IPS-18a (cell line): ENCODE results near the gene CORO2B.

Source experiments
- H3K27ac ChIP-seq: one replicate; pipeline ENCODE4 v1.5.1; 2013; ENCODE audit warnings: low read length
- H3K27me3 ChIP-seq: one replicate; pipeline ENCODE4 v1.6.1; 2013; ENCODE audit warnings: mild to moderate bottlenecking, low read length; ENCODE audit not compliant: control insufficient read depth, insufficient read depth
- H3K36me3 ChIP-seq: one replicate; pipeline ENCODE4 v1.6.1; 2013; ENCODE audit warnings: low read depth, low read length; ENCODE audit not compliant: control insufficient read depth
- H3K4me1 ChIP-seq: one replicate; pipeline ENCODE4 v1.6.1; 2013; ENCODE audit warnings: low read depth, low read length; ENCODE audit not compliant: control insufficient read depth
- H3K4me3 ChIP-seq: one replicate; pipeline ENCODE4 v1.5.1; 2013; ENCODE audit warnings: low read length
- H3K9ac ChIP-seq: one replicate; pipeline ENCODE4 v1.6.1; 2013; ENCODE audit warnings: mild to moderate bottlenecking, low read length, moderate library complexity
- H3K9me3 ChIP-seq: one replicate; pipeline ENCODE4 v1.6.1; 2013; ENCODE audit warnings: low read depth, low read length; ENCODE audit not compliant: control insufficient read depth

CORO2B gene

GRCh38 chr15:68627995-68628394, 49.2 kb downstream of the CORO2B start:
- H3K9me3 ChIP-seq, result no peaks in the 10 kb centered on the region
- H3K4me1 ChIP-seq, result peaks cover 16% of the 10 kb centered on the region
- no peaks in the 10 kb centered on the region for H3K36me3 ChIP-seq
- H3K4me3 ChIP-seq, result no peak overlapping the region
- no peaks in the 10 kb centered on the region for H3K27me3 ChIP-seq
- H3K9ac ChIP-seq, result no peak overlapping the region
- H3K27ac ChIP-seq, result no peak overlapping the region

DNA sequence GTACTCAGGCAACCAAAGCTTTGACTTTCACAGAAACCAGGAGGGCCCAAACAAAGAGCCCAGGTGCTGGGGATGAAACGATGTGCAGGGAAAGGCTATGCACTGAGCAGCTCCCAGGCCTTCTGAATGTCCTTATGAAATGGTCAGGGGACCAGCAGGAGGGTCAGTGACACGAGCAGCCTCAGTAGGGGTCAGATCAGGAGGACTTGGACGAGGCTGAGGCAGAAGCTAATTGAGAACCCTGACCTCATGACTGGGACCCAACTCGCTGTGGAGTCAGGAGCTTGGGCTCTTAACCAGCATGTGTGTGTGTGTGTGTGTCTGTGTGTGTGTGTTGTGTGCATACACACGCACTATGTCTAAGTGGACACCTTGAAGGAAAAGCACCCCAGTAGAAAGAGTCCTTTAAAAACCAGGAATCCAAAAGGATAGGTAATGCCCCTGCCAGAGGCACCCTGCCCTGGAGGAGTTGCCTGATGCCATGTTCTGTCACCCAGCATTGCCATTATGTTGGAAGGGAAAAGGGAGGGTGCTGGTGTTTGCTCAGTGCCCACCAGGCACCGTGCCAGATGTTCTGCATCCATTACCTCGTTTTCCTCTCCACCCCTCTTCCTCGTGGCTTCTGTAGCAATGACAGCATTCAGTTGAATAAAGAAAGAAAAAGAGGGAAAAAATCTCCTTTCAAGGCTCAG, 50.9 kb downstream of the CORO2B start:
- no peaks in the 10 kb centered on the region for H3K36me3 ChIP-seq
- H3K4me1 ChIP-seq, result peaks cover 16% of the 10 kb centered on the region
- no peaks in the 10 kb centered on the region for H3K27me3 ChIP-seq

GRCh38 chr15:68630211-68630555, 51.4 kb downstream of the CORO2B start:
- H3K36me3 ChIP-seq, result no peaks in the 10 kb centered on the region
- H3K4me3 ChIP-seq, result no peak overlapping the region
- peaks cover 16% of the 10 kb centered on the region for H3K4me1 ChIP-seq
- no peak overlapping the region for H3K27ac ChIP-seq
- no peaks in the 10 kb centered on the region for H3K9me3 ChIP-seq
- H3K27me3 ChIP-seq, result no peaks in the 10 kb centered on the region
- no peak overlapping the region for H3K9ac ChIP-seq

More for the DNA sequence above, 50.9 kb downstream of the CORO2B start:
- no peaks in the 10 kb centered on the region for H3K9me3 ChIP-seq
- no peak overlapping the region for H3K9ac ChIP-seq
- no peak overlapping the region for H3K27ac ChIP-seq
- H3K4me3 ChIP-seq, result no peak overlapping the region

DNA sequence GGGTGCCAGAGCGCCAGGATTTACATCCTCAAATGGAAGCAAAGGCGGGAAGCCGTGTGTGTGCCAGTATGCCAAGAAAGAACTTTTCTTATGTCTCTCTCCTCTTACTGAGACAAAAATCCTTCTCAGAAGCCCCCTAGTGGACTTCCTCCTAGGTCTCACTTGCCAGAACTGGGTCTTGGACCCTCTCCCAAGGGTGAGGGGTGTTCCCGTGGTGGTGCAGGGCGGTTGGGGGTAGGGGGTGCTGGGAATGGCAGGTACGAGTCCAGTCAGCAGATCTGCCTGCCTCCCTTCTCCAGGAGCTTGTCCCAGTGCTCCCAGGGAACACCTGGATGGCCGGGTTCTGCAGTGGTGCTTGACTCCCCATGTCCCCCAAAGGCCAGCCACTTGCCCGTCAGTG, 52.0 kb downstream of the CORO2B start:
- no peak overlapping the region for H3K27ac ChIP-seq
- H3K4me3 ChIP-seq, result no peak overlapping the region
- H3K27me3 ChIP-seq, result no peaks in the 10 kb centered on the region
- no peak overlapping the region for H3K9ac ChIP-seq
- no peaks in the 10 kb centered on the region for H3K36me3 ChIP-seq
- no peaks in the 10 kb centered on the region for H3K9me3 ChIP-seq
- H3K4me1 ChIP-seq, result peaks cover 10% of the 10 kb centered on the region

DNA sequence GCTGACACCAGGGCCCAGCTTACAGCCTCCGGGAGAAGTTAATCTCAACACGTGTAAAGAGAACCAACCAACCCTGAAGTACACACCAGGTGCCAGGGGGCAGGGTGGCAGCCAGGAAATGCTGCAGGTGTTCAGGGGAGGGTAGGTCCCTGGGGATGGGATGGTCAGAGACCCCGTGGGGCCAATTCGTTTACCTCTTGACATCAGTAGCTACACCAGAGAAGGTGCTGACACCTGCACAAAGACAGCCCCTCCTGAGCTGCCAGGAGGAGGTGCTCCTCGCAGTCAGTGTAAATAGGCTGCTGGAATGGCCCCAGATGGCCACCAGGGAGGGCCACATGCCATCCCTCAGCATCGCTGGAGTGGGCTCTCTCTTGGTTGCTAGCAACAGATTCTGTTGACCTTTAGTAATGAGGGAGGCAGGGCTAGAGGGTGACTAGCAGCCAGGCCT, 52.8 kb downstream of the CORO2B start:
- H3K4me3 ChIP-seq, result no peak overlapping the region
- H3K4me1 ChIP-seq, result peaks cover 4% of the 10 kb centered on the region
- no peaks in the 10 kb centered on the region for H3K36me3 ChIP-seq
- no peak overlapping the region for H3K27ac ChIP-seq
- no peaks in the 10 kb centered on the region for H3K27me3 ChIP-seq
- H3K9me3 ChIP-seq, result no peaks in the 10 kb centered on the region
- H3K9ac ChIP-seq, result no peak overlapping the region

DNA sequence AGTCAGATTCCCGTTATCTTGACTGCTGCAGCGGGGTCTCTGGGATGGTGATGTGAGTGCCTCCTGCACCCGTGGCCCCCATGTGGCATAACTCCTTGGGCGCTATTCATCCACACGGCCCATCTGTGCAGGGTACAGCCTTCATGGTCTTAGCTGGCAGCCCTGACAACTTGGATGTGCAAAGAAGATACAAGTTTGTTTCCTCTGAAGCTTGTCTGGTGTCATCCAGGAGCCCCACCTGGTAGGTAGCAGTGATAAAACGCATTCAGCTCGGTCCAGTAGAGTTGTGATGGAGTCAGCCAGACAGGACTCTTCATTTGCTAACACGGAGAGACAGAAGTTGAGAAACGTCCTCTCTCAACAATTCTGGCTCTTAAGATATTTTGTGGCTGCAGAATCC, 53.3 kb downstream of the CORO2B start:
- H3K9me3 ChIP-seq, result no peaks in the 10 kb centered on the region
- H3K9ac ChIP-seq, result no peak overlapping the region
- no peaks in the 10 kb centered on the region for H3K36me3 ChIP-seq
- H3K4me1 ChIP-seq, result peaks cover 4% of the 10 kb centered on the region
- H3K4me3 ChIP-seq, result no peak overlapping the region
- H3K27me3 ChIP-seq, result no peaks in the 10 kb centered on the region
- no peak overlapping the region for H3K27ac ChIP-seq

DNA sequence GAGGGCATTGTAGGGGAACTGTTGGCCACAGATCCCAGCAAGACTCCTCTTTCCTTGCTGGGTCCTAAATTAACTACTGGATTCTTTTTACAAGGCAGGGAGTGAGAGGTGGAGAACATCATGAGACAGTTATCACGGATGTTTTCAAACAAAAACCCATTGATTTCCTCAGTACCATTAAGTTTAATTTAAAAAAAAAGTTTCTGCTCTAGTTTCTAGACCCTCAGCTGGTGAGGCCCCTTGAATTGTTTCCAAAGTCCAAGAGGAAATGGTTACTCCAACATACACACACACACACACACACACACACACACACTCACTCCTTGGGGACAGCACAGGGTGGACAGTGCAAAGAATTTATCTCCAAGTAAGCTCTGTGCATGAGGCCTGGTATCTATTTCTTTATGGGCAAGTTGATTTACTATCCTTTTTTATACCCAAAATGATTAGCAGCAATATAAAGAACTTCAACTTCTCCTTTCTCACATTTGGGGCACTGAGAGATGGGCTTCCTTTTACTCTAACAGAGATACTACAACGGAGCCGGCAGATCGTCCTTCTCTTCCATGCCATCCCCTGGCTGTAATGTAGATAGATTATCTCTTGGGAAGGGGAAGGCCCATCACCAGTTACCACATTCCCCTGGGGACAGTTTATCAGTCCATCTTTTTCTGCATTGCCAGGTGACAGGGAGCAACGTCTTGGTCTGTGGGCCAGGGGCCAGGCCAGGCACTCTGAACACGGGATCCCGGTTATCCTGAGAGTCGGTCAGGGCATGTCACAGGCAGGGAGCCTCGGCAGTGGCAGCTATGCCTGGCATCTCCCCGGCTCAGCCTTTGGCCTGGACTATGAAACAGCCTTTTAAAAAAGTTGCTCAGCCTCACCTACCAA, 54.7 kb downstream of the CORO2B start:
- no peak overlapping the region for H3K4me3 ChIP-seq
- H3K9me3 ChIP-seq, result no peaks in the 10 kb centered on the region
- H3K27me3 ChIP-seq, result no peaks in the 10 kb centered on the region
- H3K4me1 ChIP-seq, result peaks cover 4% of the 10 kb centered on the region
- no peaks in the 10 kb centered on the region for H3K36me3 ChIP-seq
- H3K9ac ChIP-seq, result no peak overlapping the region
- no peak overlapping the region for H3K27ac ChIP-seq

DNA sequence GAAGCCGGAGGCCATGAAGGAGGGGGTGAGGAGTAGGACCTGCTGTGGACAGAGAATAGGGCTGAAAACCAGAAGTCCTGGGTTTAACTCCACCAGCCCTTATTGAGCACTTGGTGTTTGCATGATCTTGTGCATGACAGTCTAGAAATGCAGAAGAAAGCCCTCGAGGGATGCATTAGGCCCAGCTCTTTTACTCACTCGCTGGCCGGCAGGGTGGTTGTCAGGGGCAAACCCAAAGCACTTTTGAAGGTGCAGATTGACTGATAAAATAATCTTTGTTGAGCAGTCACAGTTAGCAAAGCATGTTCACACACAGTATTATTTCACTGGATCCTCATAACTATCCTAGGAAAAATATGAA, 55.3 kb downstream of the CORO2B start:
- no peaks in the 10 kb centered on the region for H3K36me3 ChIP-seq
- peaks cover 4% of the 10 kb centered on the region for H3K4me1 ChIP-seq
- no peaks in the 10 kb centered on the region for H3K9me3 ChIP-seq
- H3K27ac ChIP-seq, result no peak overlapping the region
- no peak overlapping the region for H3K9ac ChIP-seq
- H3K4me3 ChIP-seq, result no peak overlapping the region
- no peaks in the 10 kb centered on the region for H3K27me3 ChIP-seq

DNA sequence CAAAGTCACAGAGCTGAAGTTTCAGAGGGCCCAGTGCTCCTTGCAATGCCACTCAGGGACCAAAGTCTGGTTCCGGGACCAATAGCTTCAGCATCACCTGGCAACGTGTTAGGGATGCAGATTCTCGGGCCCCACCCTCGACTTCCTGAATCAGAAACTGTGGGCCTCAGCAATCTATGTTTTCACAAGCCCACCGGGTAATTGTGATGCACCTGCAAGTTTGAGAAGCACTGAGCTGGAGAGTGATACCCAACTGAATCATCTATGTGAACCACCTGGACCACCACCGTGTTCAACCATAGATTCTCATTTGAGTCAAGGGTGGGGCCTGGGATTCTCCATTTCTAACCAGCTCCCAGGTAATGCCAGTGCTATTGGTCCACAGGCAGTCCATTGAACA, 55.7 kb downstream of the CORO2B start:
- H3K27me3 ChIP-seq, result no peaks in the 10 kb centered on the region
- H3K4me1 ChIP-seq, result peaks cover 4% of the 10 kb centered on the region
- no peak overlapping the region for H3K4me3 ChIP-seq
- H3K9ac ChIP-seq, result no peak overlapping the region
- no peak overlapping the region for H3K27ac ChIP-seq
- H3K9me3 ChIP-seq, result no peaks in the 10 kb centered on the region
- no peaks in the 10 kb centered on the region for H3K36me3 ChIP-seq

- peaks cover 4% of the 10 kb centered on the region for H3K4me1 ChIP-seq
- H3K9ac ChIP-seq, result no peak overlapping the region
- no peak overlapping the region for H3K4me3 ChIP-seq
- H3K27me3 ChIP-seq, result no peaks in the 10 kb centered on the region
- H3K9me3 ChIP-seq, result no peaks in the 10 kb centered on the region
- H3K27ac ChIP-seq, result no peak overlapping the region
- H3K36me3 ChIP-seq, result no peaks in the 10 kb centered on the region
These were observed 56.3 kb downstream of the CORO2B start for GRCh38 chr15:68635141-68635540.

DNA sequence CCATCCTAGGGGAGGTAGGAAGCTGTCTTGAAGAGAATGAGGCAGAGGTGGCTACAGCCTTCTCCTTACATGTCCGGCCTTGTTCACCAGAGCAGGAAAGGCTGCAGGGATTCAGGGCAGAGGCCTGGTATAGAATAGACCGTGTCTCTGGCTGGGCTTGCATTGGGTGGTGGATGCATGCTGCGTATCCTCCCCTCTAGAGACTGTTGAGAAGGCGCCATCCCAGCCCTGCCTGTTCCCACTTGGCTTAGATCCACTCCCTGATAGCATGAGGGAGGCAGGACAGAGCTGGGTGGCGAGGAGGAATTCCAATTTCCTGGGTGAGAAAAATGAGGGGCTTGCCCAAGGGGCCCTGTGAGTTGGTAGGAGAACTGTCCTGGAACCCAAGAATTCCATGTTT, 57.5 kb downstream of the CORO2B start:
- H3K27me3 ChIP-seq, result no peaks in the 10 kb centered on the region
- no peak overlapping the region for H3K4me3 ChIP-seq
- no peaks in the 10 kb centered on the region for H3K9me3 ChIP-seq
- no peak overlapping the region for H3K9ac ChIP-seq
- H3K27ac ChIP-seq, result no peak overlapping the region
- H3K4me1 ChIP-seq, result peaks cover 4% of the 10 kb centered on the region
- no peaks in the 10 kb centered on the region for H3K36me3 ChIP-seq
